AG09319 (cell line): ENCODE measurements around the gene NXN.

Experiments used
- DNase-seq: peaks from one replicate; pipeline ENCODE4 v3.0.0-alpha.2; 2010; ENCODE audit warnings: low read depth; ENCODE audit errors: extremely low read depth
- TF ChIP-seq, protein P1 (sequence below): IDR thresholded peaks from 2 replicates; pipeline ENCODE4 v1.5.1; 2011; ENCODE audit warnings: low read depth, mild to moderate bottlenecking, inconsistent platforms, low read length, moderate library complexity

Gene NXN

DNA sequence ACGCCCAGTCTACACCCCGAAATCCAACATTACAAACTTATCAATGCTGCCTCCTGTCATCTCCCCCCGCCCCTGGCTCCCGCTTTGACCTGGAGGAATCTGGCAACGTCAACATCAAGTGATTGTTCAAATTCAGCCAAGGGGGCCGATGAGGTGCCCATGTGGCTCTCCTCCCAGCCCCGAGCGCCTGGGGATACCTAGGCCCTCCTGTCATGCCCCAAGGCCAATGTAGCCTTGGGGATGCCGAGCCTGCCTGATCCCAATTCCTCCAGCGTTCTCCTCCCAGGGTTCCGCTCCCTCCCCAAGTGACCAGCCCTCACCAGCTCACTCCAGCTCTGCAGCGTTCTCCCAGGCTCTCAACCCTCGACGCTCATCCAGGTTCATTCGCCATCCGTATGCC is 59.4 kb downstream of the NXN start:
- TF ChIP-seq, protein P1, sequence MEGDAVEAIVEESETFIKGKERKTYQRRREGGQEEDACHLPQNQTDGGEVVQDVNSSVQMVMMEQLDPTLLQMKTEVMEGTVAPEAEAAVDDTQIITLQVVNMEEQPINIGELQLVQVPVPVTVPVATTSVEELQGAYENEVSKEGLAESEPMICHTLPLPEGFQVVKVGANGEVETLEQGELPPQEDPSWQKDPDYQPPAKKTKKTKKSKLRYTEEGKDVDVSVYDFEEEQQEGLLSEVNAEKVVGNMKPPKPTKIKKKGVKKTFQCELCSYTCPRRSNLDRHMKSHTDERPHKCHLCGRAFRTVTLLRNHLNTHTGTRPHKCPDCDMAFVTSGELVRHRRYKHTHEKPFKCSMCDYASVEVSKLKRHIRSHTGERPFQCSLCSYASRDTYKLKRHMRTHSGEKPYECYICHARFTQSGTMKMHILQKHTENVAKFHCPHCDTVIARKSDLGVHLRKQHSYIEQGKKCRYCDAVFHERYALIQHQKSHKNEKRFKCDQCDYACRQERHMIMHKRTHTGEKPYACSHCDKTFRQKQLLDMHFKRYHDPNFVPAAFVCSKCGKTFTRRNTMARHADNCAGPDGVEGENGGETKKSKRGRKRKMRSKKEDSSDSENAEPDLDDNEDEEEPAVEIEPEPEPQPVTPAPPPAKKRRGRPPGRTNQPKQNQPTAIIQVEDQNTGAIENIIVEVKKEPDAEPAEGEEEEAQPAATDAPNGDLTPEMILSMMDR = no peak

GRCh38 chr17:917941-918740 is 61.4 kb downstream of the NXN start:
- peak; percentile 49 for DNase-seq
- TF ChIP-seq, protein P1 = no peak

More for the DNA sequence above, 59.4 kb downstream of the NXN start:
- DNase-seq = no peak

DNA sequence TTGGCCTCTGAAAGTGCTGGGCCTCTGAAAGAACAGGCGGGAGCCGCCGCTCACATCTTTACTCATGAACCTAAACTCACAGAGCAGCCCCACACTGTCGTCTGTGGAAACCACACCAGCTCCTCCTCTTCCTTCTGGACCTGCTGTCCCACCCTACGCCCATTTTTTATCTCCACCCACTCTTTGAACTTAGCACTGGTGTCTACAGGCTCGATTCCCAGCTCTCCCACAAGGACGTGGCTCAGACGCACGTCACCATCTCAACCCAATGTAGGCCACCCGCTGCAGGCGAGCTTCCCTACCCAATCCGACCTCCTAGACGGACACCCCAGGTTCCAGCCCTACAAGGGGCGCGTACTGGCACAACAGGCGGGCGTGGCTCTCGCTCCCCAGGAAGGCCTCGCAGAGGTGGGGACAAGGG is 62.2 kb downstream of the NXN start:
- TF ChIP-seq, protein P1 = no peak
- DNase-seq = no peak

GRCh38 chr17:916315-916714 is 63.3 kb downstream of the NXN start:
- TF ChIP-seq, protein P1 = peak; percentile 12; the same call in 1 of the 2 replicates
- DNase-seq = no peak

DNA sequence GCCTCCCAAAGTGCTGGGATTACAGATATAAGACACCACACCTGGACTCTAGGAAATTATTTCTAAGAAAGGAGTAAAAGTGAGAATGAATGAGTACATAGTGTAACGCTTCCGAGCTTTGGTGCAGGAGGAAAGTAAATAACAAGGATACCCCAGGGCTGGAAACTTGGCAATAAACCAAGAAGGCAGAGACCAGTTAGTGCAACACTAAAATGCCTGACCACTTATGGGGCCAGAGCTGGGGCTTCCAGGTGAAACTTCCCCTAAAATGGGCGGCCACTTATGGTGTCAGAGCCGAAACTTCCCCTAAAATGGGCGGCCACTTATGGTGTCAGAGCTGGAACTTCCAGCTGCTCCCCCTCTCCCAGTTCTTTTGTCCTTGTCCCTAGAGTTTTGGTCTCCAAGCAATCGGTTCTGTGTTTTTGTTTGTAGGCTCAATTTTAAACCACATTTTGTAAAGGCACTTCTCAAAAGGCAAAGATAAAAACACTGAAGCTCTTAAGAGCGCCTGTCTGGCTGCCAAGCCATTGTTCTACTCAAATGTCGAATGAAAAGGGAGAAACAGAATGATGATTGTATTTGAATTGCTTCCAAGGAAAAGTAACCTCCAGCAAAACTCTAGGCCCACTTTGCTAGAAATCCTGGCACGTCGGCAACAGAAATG is 63.9 kb downstream of the NXN start:
- DNase-seq = no peak
- TF ChIP-seq, protein P1 = no peak

- TF ChIP-seq, protein P1 = no peak
- no peak for DNase-seq
These were observed 65.0 kb downstream of the NXN start for GRCh38 chr17:914561-914960.

DNA sequence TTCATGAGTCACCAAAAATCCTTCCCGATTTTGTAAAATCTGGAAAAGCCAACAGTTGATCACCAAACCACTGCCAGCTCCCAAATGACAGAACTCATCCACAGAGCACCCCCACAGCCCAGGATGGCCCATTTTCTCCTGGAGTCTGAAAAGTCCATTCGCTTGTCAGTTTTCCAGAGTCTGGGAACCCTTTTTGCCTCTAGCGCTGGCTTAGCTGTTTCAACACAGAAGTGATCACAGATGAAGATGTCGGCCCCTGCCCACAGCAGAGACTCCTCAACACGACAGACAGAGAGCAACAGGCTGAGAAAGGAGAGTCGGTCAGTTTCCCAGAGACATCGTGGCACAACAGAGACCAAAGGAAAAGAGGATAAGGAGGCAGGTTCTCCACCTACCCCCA is 66.4 kb downstream of the NXN start:
- DNase-seq = no peak

More for the DNA sequence above, 66.4 kb downstream of the NXN start:
- TF ChIP-seq, protein P1 = no peak
